OCI-LY7 (cell line): ENCODE results near the gene LMTK3. TPM values are rescaled to one million over a fixed set of nuclear protein-coding genes. Genes with fewer than 3 reads are reported as not detected.

Experiments used
- BruUV-seq: library from RNA; stranded (reverse); fragments of 400-500 nt; replicated peaks from 2 replicates; lab custom pipeline; 2021; lab: Mats Ljungman, UMichigan
- CTCF ChIA-PET: fragments of 300-600 bp; sonication (Branson Sonifier 250); formaldehyde crosslinking; loops from one replicate; lab custom pipeline; 2022; ENCODE audit warnings: antibody characterized with exemption; ENCODE audit not compliant: unreplicated experiment; lab: Charles Lee
- POLR2A ChIA-PET: fragments of 300-600 bp; sonication (Branson Sonifier 250); formaldehyde crosslinking; loops from one replicate; lab custom pipeline; 2022; ENCODE audit warnings: antibody characterized with exemption; lab: Charles Lee
- DNase-seq: peaks from one replicate; pipeline ENCODE4 v3.0.0-alpha.2; 2015; ENCODE audit warnings: low spot score
- H2AFZ ChIP-seq: fragments of 200-600 bp; sonication (generic), shearing (Covaris generic); 2 replicates; pipeline ENCODE4 v1.6.1; 2014; ENCODE audit warnings: mild to moderate bottlenecking, antibody characterized with exemption, low read length, moderate library complexity
- H3K27ac ChIP-seq: fragments of 200-600 bp; sonication (generic); 2 replicates; pipeline ENCODE4 v1.5.1; 2014; ENCODE audit warnings: mixed run types, low read depth, mild to moderate bottlenecking, moderate library complexity, low read length, inconsistent platforms; ENCODE audit not compliant: poor library complexity, severe bottlenecking
- H3K36me3 ChIP-seq: fragments of 200-600 bp; sonication (generic); 2 replicates; pipeline ENCODE4 v1.6.1; 2014; ENCODE audit warnings: mild to moderate bottlenecking, antibody characterized with exemption, low read length, moderate library complexity, mixed read lengths; ENCODE audit not compliant: insufficient read depth
- H3K4me1 ChIP-seq: fragments of 200-600 bp; sonication (generic); 2 replicates; pipeline ENCODE4 v1.5.1; 2014; ENCODE audit warnings: mild to moderate bottlenecking, low read length; ENCODE audit not compliant: insufficient read depth, poor library complexity, severe bottlenecking
- H3K4me2 ChIP-seq: fragments of 200-600 bp; sonication (generic); 2 replicates; pipeline ENCODE4 v1.6.1; 2014; ENCODE audit warnings: mild to moderate bottlenecking, low read length
- H3K4me3 ChIP-seq: fragments of 200-600 bp; sonication (generic); 2 replicates; pipeline ENCODE4 v1.5.1; 2014; ENCODE audit warnings: mild to moderate bottlenecking, low read depth, low read length; ENCODE audit not compliant: poor library complexity, severe bottlenecking
- H3K79me2 ChIP-seq: fragments of 200-600 bp; sonication (generic); 2 replicates; pipeline ENCODE4 v1.6.1; 2016; ENCODE audit warnings: low read depth, mild to moderate bottlenecking, low read length, moderate library complexity, mixed read lengths; ENCODE audit not compliant: insufficient read depth
- H3K9me2 ChIP-seq: fragments of 200-600 bp; sonication (generic); 2 replicates; pipeline ENCODE4 v1.6.1; 2016; ENCODE audit warnings: mild to moderate bottlenecking, low read length, mixed read lengths; ENCODE audit not compliant: insufficient read depth
- H3K9me3 ChIP-seq: fragments of 200-600 bp; sonication (generic); 2 replicates; pipeline ENCODE4 v1.6.1; 2014; ENCODE audit warnings: mild to moderate bottlenecking, mixed run types, low read length, mixed read lengths
- H4K20me1 ChIP-seq: fragments of 200-600 bp; sonication (generic); 2 replicates; pipeline ENCODE4 v1.6.1; 2014; ENCODE audit warnings: mild to moderate bottlenecking, antibody characterized with exemption, low read length, moderate library complexity, mixed read lengths; ENCODE audit not compliant: insufficient read depth
- CTCF ChIP-seq: fragments of 200-600 bp; sonication (generic); conservative IDR thresholded peaks from 2 replicates; pipeline ENCODE4 v1.5.1; 2014; ENCODE audit warnings: mild to moderate bottlenecking, antibody characterized with exemption, low read length, moderate library complexity, mixed read lengths
- EZH2phosphoT487 ChIP-seq: fragments of 200-600 bp; sonication (generic); IDR thresholded peaks from 2 replicates; pipeline ENCODE4 v1.6.1; 2018; ENCODE audit warnings: low read depth, borderline replicate concordance, mild to moderate bottlenecking, mixed run types, antibody characterized with exemption, low read length, moderate library complexity, mixed read lengths
- intact Hi-C: fragments of 100-400 bp; cut with micrococcal nuclease; formaldehyde crosslinking; loops from one replicate; pipeline ENCODE4 v1.10.0; 2022; ENCODE audit not compliant: unreplicated experiment
- total RNA-seq, 2 experiments: library from RNA; depleted of rRNA in 1 of 2; stranded (reverse); fragments of >200 nt in 1 of 2; shearing (Covaris generic) in 1 of 2; gene quantifications; 2 replicates each; pipeline ENCODE4 v1.2.3, GENCODE V29; 2014 to 2022

Gene LMTK3
- total RNA-seq, 2 experiments from 2014 or later, result 1.3 to 9.7 TPM

- intact Hi-C loops, result no loop called here
These were observed 3.7 kb downstream of the LMTK3 start for GRCh38 chr19:48507911-48508439.

GRCh38 chr19:48506138-48506733 is 5.4 kb downstream of the LMTK3 start:
- TF ChIP-seq EZH2phosphoT487 (no peak), CTCF (peak; percentile 81)
- intact Hi-C loops, result loop anchor here (1.0 kb wide), 1 partner anchor 78 kb away; no protein-coding TSS in a partner anchor
- Histone ChIP-seq H4K20me1 (no peaks in the 10 kb centered on the region), H2AFZ (no peak overlapping the region), H3K36me3 (no peaks in the 10 kb centered on the region), H3K9me2 (no peaks in the 10 kb centered on the region), H3K27ac (no peak overlapping the region), H3K4me2 (no peak overlapping the region), H3K4me3 (no peak overlapping the region), H3K9me3 (no peaks in the 10 kb centered on the region), H3K79me2 (no peaks in the 10 kb centered on the region), H3K4me1 (peaks cover 20% of the 10 kb centered on the region)
- DNase-seq, result peak; percentile 81
- ChIA-PET POLR2A (interaction anchor here (0.6 to 1.3 kb wide), 2 partner anchors 13 to 78 kb away, joined by 3 to 5 read pairs; no protein-coding TSS in a partner anchor), CTCF (interaction anchor here (1.0 kb wide), 1 partner anchor 13 kb away, joined by 3 read pairs; no protein-coding TSS in a partner anchor)
- no TSS peak for BruUV-seq

More at GRCh38 chr19:48507911-48508439, 3.7 kb downstream of the LMTK3 start:
- H3K9me2 ChIP-seq, result no peaks in the 10 kb centered on the region
- H3K27ac ChIP-seq, result no peak overlapping the region
- BruUV-seq, result no TSS peak
- H4K20me1 ChIP-seq, result no peaks in the 10 kb centered on the region
- H3K79me2 ChIP-seq, result no peaks in the 10 kb centered on the region
- ChIA-PET POLR2A (interaction anchor here (0.6 kb wide), 1 partner anchor 71 kb away, joined by 5 read pairs; no protein-coding TSS in a partner anchor), CTCF (no interaction called here)
- DNase-seq, result no peak
- H3K36me3 ChIP-seq, result no peaks in the 10 kb centered on the region
- no peak overlapping the region for H3K4me2 ChIP-seq
- H3K4me1 ChIP-seq, result peaks cover 23% of the 10 kb centered on the region
- no peak overlapping the region for H2AFZ ChIP-seq
- H3K9me3 ChIP-seq, result no peaks in the 10 kb centered on the region
- TF ChIP-seq EZH2phosphoT487, result no peak
- TF ChIP-seq CTCF, result no peak
- H3K4me3 ChIP-seq, result no peak overlapping the region
